ENCODE measurements around the gene HACD2.
A peak's percentile ranks its signal among the peaks of the same experiment; 100 is the strongest.

Gene HACD2, protein sequence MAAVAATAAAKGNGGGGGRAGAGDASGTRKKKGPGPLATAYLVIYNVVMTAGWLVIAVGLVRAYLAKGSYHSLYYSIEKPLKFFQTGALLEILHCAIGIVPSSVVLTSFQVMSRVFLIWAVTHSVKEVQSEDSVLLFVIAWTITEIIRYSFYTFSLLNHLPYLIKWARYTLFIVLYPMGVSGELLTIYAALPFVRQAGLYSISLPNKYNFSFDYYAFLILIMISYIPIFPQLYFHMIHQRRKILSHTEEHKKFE

DNA sequence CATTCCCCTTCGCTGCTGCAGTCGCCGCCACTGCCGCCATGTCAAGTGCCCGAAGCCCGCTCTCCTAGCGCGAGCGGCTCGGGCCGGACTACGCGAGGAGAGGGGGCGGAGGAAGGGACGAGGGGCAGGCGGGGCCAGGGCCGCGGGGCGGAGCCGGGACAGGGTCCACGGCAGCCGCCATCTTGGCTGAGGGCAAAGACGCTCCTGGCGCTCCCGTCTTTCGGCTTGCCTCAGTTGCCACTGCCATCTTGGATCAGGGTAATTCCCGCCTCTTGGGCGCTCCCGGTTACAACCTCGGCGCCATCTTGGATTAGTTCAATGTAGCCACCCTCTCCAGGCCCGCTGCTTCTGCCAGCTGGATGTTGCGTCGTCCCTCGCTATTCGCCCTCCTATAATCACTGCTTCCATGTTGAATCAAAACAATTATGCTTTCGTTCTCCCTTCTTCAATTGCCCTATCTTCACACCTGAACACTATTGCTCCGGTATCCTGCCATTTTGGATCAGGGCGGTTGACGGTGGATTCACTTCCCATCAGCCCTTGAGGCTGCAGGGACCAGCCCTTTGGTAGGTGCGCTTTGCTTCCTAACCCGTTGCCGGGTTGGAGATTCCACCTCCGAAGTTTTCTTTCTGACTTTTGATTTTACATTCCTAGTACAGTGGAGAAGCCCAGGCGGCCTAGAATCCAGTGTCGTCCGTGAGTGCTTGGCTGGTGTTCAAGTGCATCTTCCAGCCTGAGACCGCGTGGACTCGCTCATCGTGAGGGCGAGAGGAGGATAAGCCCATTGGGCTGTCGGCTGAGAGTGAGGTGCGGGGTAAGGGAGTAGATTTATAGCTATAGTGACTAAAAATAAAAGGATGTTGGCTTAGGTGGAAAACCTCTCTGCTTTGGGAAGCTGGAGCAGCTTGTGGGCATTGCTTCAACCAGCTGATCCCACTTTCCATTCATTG is at the start of gene HACD2:
Gene HACD2, minus strand, starts transcription at position 66 of the 950 bp plus-strand sequence. Its CDS starts 26 bp downstream, at position 40.
- peak; percentile 86 to 94 (median 90) for DNase-seq (ENCODE audit: low read depth in 4 of 4, low spot score in 1 of 4)

- no peak for DNase-seq (ENCODE audit: low read depth in 4 of 4, low spot score in 1 of 4)
These were observed 49.5 kb upstream of the HACD2 start for GRCh38 chr3:123634149-123635051.

DNA sequence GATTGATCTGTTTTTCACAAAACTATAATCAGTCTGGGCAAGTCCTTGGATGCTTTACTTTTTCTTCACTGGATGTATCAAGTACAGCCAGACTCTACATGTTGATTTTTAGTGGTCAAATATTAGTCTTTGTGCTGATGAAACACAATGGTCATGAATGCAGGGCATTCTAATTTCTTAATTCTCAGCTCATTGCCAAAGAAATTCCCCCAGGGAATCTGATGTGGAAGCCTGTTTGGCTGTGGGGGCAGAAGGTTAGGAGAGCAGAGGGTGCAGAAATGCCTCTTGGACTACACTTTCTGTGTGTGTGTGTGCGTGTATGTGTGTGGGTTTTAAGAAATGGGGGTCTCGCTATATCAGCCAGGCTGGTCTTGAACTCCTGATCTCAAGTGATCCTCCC is 48.7 kb upstream of the HACD2 start:
- no peak for DNase-seq (ENCODE audit: low read depth in 4 of 4, low spot score in 1 of 4)

- no peak for DNase-seq (ENCODE audit: low read depth in 4 of 4, low spot score in 1 of 4)
These were observed 47.4 kb upstream of the HACD2 start for GRCh38 chr3:123632161-123632655.

DNA sequence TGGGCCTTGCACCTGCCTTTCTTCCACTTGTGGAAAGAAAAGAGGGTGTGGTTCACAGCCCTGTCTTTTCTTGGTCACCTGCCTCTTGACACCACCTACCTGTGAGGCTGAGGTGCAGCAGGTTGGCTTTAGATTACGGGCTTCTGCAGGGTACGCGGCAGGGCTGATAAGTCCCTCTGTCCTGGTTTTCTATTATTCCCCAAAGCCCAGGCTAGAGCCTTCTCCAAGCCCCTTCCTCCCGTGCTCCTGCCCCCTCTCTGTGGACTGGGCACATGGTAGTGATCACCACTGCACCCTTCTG is 44.8 kb upstream of the HACD2 start:
- DNase-seq (ENCODE audit: low read depth in 4 of 4, low spot score in 1 of 4): no peak

DNA sequence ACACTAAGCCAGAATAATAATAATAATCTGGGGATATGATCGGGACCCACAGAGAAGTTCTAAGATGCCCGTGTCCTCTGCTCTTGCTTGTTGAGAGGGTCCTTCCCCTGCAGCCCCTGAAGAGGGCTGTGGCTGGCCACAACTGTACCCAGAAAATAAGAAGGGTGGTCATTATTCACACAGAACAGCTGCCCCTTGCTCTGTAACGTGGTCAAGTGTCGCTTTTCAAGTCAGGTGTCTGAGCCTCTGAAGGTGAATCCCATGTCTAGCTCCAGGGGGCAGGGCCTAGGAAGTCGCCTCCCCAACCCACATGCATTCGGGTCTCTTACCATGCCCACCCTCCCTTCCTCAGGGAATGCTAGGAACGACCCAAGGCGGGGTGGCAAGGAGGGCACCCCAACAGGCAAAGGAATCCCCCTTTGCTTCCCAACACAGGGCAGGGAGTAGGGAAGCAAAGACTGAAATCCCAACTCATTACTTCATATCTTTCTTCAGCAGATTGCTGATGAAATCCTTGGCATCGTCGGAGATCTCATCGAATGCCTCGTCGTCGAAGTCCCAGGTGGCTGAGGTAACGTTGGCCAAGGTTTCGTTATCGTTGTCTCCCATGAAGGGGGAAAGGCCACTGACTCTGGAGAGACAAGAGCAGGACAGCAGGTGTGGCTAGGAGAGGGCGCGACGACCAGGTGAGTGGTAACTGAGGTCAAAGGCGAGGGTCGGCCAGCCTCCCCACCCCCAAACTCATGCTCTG is 44.3 kb upstream of the HACD2 start:
- no peak for DNase-seq (ENCODE audit: low read depth in 4 of 4, low spot score in 1 of 4)

DNA sequence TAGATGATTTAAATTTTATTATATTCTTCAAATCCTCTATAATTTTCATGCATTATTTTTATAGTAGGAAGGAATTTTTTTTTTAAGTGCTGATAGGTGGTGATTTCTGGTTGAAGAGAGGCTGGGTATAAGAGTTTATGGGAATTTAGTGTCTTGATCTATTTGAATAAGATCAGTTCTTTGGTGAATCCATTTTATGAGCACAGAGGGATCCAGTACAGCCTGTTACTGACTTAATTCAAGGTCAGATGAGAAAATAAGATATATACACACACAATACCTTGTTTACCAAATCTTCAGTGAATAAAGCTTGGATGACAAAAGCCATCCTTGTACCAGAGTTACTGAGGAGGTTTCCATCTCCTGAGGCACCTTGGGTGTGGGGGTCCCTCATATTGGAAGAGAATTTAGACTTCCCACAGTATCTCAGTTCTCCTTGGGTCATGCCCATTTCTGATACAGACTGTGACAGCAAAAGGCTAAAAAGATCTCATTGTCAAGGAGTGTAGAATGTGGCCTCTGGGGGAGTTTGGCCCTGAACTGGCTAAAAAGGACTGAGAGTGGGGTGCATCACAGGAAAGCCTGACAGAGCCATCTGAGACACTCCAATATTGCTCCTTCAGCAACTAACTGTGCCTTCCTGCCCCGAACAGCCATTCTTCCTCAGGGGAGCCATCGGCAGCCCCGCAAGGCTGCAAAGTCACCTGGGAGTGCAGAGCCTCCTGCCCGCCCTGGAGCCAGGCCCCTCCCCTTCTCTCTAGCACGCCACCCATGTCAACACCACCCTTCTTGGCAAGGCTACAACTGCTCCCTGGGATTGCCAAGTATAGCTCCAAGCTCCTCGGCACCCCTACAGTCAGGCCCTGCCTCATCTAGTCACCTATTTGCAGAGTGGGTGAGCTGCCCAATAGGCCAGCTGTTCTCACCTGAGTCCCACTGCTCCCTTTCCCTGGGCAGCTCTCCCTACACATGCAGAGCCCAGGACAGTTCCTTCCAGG is 43.1 kb upstream of the HACD2 start:
- DNase-seq (ENCODE audit: low read depth in 4 of 4, low spot score in 1 of 4): no peak

DNA sequence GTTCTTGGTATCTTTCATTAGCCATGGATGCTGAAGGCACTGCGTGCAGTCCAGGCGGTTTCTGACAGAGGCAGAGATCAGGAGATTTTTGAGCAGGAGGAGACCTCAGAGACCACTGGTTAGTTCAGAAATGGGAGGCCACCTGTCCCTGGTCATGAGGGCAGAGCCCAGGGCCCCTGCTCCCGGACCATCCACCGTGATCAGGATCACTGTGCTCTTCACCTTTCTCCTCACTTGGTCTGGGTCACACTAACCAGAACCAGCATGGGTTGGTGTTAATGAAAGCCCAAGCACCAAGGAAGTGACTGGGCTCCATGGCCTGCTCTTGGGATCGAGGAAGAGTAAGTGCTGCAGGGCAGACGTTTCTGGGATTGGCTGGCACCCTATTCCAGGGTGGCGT is 42.0 kb upstream of the HACD2 start:
- DNase-seq (ENCODE audit: low read depth in 4 of 4, low spot score in 1 of 4): no peak

DNA sequence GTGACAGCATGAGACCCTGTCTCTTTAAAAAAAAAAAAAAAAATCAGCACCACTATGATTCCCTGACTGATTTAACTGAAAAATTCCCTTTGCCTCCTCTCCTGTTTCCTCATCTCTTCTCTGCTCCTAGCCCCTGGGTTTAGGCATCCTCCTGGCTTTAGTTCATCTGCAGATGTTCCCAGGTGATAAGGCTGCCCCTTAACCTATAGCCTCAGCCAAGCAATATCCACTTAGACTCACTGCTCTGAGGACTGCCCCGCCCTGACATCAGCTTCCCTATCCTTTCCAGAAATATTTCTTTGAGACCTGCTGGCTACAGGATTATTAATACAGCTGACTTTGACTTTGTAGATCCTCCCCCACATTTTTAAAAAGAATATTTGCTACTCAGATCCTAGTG is 39.4 kb upstream of the HACD2 start:
- DNase-seq (ENCODE audit: low read depth in 4 of 4, low spot score in 1 of 4): no peak

DNA sequence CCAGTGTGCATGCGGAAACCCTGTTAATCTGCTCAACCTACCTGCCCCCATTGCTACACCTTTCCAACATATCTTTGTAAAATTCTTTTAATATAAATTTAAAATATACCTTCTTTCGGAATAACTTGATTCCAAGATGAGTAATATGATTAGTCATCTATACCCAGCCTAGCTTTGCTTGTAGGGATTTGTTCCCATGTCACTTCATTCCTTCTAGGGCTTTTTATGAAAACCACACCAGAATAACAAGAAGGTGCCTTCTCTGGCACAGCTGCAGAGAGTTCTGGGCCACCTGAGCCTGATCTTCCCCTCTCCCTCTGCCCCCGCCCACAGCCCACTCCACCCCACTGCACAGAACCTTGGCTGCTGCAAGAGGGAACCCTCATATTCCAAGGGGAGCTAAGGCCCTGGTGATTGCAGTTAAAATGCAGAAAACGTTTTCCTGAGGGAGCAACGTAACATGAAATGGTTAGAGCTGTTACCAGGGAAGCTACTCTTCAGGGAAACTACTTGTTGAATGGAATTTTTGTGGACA is 38.6 kb upstream of the HACD2 start:
- no peak for DNase-seq (ENCODE audit: low read depth in 4 of 4, low spot score in 1 of 4)

DNA sequence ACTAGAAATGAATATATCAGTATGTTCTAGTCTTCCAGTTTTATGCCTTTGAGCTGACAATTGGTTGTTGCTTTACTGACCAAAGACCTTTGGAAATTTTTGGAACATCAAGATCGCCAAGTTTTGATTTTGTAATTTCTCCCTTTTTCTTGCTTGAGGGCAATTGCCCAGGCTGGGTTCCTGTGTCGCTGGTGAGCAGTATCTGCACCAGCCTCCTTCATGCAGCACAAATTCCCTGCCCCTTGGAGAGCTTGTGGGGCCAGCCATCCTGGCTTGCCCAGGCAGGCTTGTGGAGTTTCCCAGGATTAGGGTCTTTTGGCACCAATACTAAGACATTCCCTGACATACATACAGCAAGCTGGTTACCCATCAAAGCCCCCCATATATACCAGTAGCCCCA is 37.9 kb upstream of the HACD2 start:
- no peak for DNase-seq (ENCODE audit: low read depth in 4 of 4, low spot score in 1 of 4)

GRCh38 chr3:123621850-123622189 is 37.0 kb upstream of the HACD2 start:
- no peak for DNase-seq (ENCODE audit: low read depth in 4 of 4, low spot score in 1 of 4)

GRCh38 chr3:123621186-123621849 is 36.5 kb upstream of the HACD2 start:
- DNase-seq (ENCODE audit: low read depth in 4 of 4, low spot score in 1 of 4): no peak

- no peak for DNase-seq (ENCODE audit: low read depth in 4 of 4, low spot score in 1 of 4)
These were observed 35.5 kb upstream of the HACD2 start for GRCh38 chr3:123620343-123620742.

GRCh38 chr3:123618768-123619484 is 34.1 kb upstream of the HACD2 start:
- DNase-seq (ENCODE audit: low read depth in 4 of 4, low spot score in 1 of 4): no peak

DNA sequence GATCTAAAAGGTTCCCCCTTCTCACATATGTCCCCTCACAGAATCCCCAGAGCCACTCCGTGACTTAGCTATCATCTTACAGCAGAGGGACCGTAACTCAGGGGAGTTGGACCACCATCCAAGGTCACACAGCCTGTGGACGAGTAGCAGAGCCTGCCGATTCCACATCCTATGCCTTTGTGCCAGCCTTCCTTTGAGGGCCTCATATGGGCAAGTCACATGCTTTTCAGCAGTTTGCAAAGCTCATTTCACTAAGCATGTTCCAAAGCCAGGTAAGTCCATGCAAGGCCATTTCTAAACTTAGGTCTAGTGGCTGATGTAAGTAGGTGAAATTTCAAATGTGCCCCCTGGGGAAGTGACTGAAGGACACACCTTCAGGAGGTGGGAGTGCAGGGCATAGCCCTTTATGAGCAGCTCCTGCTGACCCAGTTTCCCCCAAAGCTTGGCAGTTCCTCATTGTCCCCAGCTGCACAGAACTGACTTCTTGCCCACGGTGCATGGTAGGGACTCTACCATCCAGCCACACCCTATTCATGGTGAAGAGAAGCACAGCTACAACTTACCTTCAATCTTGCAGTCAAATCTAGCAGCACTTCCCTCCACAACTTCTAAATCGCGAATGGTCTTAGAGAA is 33.3 kb upstream of the HACD2 start:
- no peak for DNase-seq (ENCODE audit: low read depth in 4 of 4, low spot score in 1 of 4)

- no peak for DNase-seq (ENCODE audit: low read depth in 4 of 4, low spot score in 1 of 4)
These were observed 31.7 kb upstream of the HACD2 start for GRCh38 chr3:123616593-123616992.

- DNase-seq (ENCODE audit: low read depth in 4 of 4, low spot score in 1 of 4): no peak
These were observed 28.7 kb upstream of the HACD2 start for GRCh38 chr3:123613543-123613942.

Measured in stimulated activated CD4-positive, alpha-beta T cell treated with anti-CD3 and anti-CD28 coated beads, Interleukin-1b, Interleukin-23, amount 100 ng/mL, for 24 hours (primary cell).